ENCODE data around the gene ARSJ.
A peak's percentile ranks its signal among the peaks of the same experiment; 100 is the strongest.

ARSJ gene

DNA sequence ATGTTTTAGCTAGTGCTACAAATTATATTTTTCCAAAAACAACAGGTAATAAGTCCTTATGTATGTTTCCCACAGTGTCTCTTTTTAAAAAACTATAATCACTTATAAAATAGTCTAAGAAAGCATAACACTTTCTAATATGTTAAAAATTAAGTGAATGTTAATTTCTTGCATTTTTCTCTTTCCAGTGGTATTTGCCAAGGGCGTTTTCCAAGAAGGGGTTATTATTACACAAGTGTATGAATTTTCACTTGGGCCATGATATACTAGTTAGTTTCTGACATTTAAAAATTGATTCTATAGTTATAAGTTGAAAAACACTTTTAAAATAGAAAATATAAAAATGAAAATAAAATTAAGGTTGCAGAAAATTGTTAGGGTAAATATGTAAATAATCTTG, 74.6 kb downstream of the ARSJ start:
- Histone ChIP-seq H3K4me1 (ENCODE audit: control extremely low read depth in 1 of 4, control insufficient read depth in 4 of 4, insufficient read depth in 4 of 4, low read length in 3 of 4) (peaks cover under 1 to 10% (median 4%) of the 10 kb centered on the region in 4 experiments), H3K27ac (ENCODE audit: insufficient read depth in 1 of 2, low read depth in 1 of 2, low read length in 2 of 2, poor library complexity in 1 of 2, severe bottlenecking in 2 of 2) (no peak overlapping the region), H3K9me3 (ENCODE audit: control extremely low read depth in 1 of 5, control insufficient read depth in 4 of 5, insufficient read depth in 2 of 5, low read depth in 1 of 5, low read length in 4 of 5) (no peaks in the 10 kb centered on the region), H3K4me3 (ENCODE audit: control insufficient read depth in 1 of 7, extremely low read depth in 1 of 7, insufficient read depth in 4 of 7, low read depth in 2 of 7, low read length in 6 of 7) (no peak overlapping the region), H3K36me3 (ENCODE audit: control insufficient read depth in 4 of 4, insufficient read depth in 4 of 4, low read length in 3 of 4) (no peaks in the 10 kb centered on the region), H3K27me3 (replicated peaks in 2 of 5; ENCODE audit: control insufficient read depth in 4 of 5, insufficient read depth in 5 of 5, low read length in 4 of 5) (no peaks in the 10 kb centered on the region)
- ChIA-PET CTCF (interaction anchor here (1.2 kb wide), 1 partner anchor 366 kb away, joined by 3 read pairs; no protein-coding TSS in a partner anchor), POLR2A (no interaction called here)
- DNase-seq = no peak
- no CpG with 5 or more reads among the region's 1 CpG for WGBS (ENCODE audit: insufficient coverage)

DNA sequence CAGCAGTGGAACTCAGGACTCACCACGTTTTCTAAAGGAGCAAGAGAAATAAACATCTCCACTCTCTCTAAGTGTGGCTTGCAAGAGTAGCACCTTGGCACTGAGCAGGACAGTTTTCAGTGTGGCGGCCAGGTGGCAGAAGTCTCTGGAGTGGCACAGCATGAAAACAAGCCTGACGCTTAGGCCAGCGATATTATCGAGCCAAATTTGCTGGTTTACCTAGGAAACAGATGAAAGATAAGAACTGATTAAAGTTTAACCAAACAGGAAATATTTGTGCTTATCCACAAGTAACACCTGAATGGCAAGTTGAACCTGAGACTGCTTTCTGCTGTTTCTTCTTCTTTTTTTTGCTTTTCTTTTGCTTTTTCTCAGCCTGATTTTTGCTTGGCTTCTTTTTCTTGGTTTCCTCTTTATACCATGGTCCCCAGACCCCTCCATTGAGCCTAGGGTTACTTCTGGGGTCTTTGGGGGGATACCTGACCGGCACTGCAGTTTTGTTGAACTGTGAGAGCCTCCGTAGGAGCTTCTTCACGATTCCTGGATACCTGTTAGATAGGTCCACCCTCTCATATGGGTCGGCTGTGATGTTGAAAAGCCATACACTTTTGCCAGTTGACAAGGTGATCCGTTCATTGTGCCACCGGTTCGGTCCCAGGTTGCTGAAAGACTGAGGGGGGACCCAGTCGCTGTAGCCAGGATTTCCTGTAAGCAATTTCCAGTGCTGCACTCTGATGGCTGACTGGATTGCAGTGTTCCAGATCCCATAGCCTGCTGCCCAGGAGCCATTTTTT, 77.3 kb downstream of the ARSJ start:
- ChIA-PET POLR2A (no interaction called here), CTCF (no interaction called here)
- H3K4me1 ChIP-seq (ENCODE audit: control extremely low read depth in 1 of 4, control insufficient read depth in 4 of 4, insufficient read depth in 4 of 4, low read length in 3 of 4) = peaks cover 5 to 10% (median 7%) of the 10 kb centered on the region in 4 experiments
- H3K27ac ChIP-seq (ENCODE audit: insufficient read depth in 1 of 2, low read depth in 1 of 2, low read length in 2 of 2, poor library complexity in 1 of 2, severe bottlenecking in 2 of 2) = no peak overlapping the region
- DNase-seq = peak; percentile 64 to 85 (median 73)
- WGBS (ENCODE audit: insufficient coverage) = 63% methylated on average over 12 of the region's 13 CpGs
- H3K4me3 ChIP-seq (ENCODE audit: control insufficient read depth in 1 of 7, extremely low read depth in 1 of 7, insufficient read depth in 4 of 7, low read depth in 2 of 7, low read length in 6 of 7) = no peak overlapping the region
- H3K27me3 ChIP-seq (replicated peaks in 2 of 5; ENCODE audit: control insufficient read depth in 4 of 5, insufficient read depth in 5 of 5, low read length in 4 of 5) = no peaks in the 10 kb centered on the region
- H3K9me3 ChIP-seq (ENCODE audit: control extremely low read depth in 1 of 5, control insufficient read depth in 4 of 5, insufficient read depth in 2 of 5, low read depth in 1 of 5, low read length in 4 of 5) = no peaks in the 10 kb centered on the region
- no peaks in the 10 kb centered on the region for H3K36me3 ChIP-seq (ENCODE audit: control insufficient read depth in 4 of 4, insufficient read depth in 4 of 4, low read length in 3 of 4)

DNA sequence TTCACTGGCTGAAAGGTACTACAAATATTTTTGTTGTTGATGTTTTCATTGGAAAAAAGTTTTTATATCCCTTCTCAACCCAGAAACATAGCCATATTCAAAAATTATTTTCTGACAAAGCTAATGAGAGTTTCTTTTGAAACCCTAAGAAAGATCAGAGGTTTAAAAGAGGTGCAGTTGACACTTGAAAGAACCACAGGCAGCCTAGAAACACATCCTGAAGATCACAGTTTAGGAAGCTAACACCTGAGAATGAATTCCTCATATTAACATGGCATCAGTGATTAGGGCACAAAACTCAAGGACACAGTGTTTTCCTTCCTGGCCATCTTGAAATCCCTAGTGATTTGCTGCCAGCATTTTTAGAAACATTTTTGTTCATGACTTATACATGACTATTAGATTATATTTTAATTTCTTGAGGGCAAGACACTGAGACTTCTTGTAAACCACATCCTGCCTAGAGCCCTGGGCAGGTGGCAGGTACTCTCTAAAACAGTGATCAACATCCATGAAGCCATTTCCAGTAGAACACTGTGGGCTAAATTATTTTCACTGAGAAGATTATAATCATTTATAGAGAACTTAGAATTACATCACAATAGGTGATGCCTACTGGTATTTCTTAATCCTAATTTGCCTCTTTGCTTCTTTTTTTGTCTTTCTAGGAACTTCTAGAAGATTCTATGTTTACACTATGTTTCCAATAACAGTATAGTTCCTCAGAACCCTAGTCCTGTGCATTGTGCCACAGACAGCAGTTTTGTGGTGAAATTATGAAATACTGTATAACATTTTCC, 80.0 kb downstream of the ARSJ start:
- Histone ChIP-seq H3K36me3 (ENCODE audit: control insufficient read depth in 4 of 4, insufficient read depth in 4 of 4, low read length in 3 of 4) (no peaks in the 10 kb centered on the region), H3K4me1 (ENCODE audit: control extremely low read depth in 1 of 4, control insufficient read depth in 4 of 4, insufficient read depth in 4 of 4, low read length in 3 of 4) (peaks cover 5 to 8% (median 7%) of the 10 kb centered on the region in 4 experiments), H3K27me3 (replicated peaks in 2 of 5; ENCODE audit: control insufficient read depth in 4 of 5, insufficient read depth in 5 of 5, low read length in 4 of 5) (no peaks in the 10 kb centered on the region), H3K9me3 (ENCODE audit: control extremely low read depth in 1 of 5, control insufficient read depth in 4 of 5, insufficient read depth in 2 of 5, low read depth in 1 of 5, low read length in 4 of 5) (no peaks in the 10 kb centered on the region), H3K4me3 (ENCODE audit: control insufficient read depth in 1 of 7, extremely low read depth in 1 of 7, insufficient read depth in 4 of 7, low read depth in 2 of 7, low read length in 6 of 7) (no peak overlapping the region), H3K27ac (ENCODE audit: insufficient read depth in 1 of 2, low read depth in 1 of 2, low read length in 2 of 2, poor library complexity in 1 of 2, severe bottlenecking in 2 of 2) (no peak overlapping the region)
- peak in 2 of 3 donors; percentile 5 to 20 for DNase-seq
- POLR2A ChIA-PET = no interaction called here
- CTCF ChIA-PET = interaction anchor here (0.7 to 1.1 kb wide), 2 partner anchors 116 to 179 kb away, joined by 3 to 5 read pairs; no protein-coding TSS in a partner anchor

DNA sequence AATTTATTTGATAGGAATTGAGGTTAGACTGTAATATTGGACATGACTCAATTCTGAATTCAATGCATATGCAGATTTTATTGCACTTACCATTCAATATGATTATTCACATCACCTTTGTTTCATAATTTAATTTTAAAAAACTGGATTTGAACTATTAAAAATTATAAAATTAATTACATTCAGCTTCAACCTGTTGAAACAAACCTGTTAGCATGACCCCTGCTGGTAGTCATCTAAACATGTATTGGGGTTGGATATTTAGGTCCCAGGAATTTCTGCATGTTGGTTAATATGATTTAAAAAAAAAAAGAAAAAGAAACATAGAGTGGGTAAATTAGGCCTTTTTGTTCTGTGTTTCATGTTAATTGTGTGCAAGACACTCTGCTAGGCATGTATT, 85.9 kb downstream of the ARSJ start:
- POLR2A ChIA-PET = no interaction called here
- H3K9me3 ChIP-seq (ENCODE audit: control extremely low read depth in 1 of 5, control insufficient read depth in 4 of 5, insufficient read depth in 2 of 5, low read depth in 1 of 5, low read length in 4 of 5) = peaks cover 0 to 2% (median 0%) of the 10 kb centered on the region in 5 experiments
- no peaks in the 10 kb centered on the region for H3K4me1 ChIP-seq (ENCODE audit: control extremely low read depth in 1 of 4, control insufficient read depth in 4 of 4, insufficient read depth in 4 of 4, low read length in 3 of 4)
- H3K27me3 ChIP-seq (replicated peaks in 2 of 5; ENCODE audit: control insufficient read depth in 4 of 5, insufficient read depth in 5 of 5, low read length in 4 of 5) = peaks cover 0 to 2% (median 0%) of the 10 kb centered on the region in 5 experiments
- H3K36me3 ChIP-seq (ENCODE audit: control insufficient read depth in 4 of 4, insufficient read depth in 4 of 4, low read length in 3 of 4) = no peaks in the 10 kb centered on the region
- DNase-seq = peak; percentile 11 to 47 (median 29)
- CTCF ChIA-PET = no interaction called here
- no peak overlapping the region for H3K27ac ChIP-seq (ENCODE audit: insufficient read depth in 1 of 2, low read depth in 1 of 2, low read length in 2 of 2, poor library complexity in 1 of 2, severe bottlenecking in 2 of 2)
- no peak overlapping the region for H3K4me3 ChIP-seq (ENCODE audit: control insufficient read depth in 1 of 7, extremely low read depth in 1 of 7, insufficient read depth in 4 of 7, low read depth in 2 of 7, low read length in 6 of 7)

DNA sequence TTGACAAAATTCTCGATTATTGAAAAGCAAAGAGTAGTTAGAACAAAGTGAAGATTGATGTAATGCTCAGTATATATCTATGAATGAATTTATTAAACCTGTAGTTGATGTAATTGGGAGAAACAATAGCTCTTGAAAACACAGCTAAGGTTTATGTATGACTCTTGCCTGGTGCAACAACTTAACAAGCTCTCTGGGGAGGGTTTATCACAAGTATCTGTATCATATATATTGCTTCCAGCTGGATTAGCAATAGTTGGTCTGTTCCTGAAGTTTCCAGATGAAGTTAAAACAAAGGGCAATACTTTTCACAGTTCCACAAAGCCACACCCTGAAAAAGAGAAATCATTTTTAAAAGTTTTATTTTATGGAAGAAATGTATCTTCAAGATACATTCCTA, 91.4 kb downstream of the ARSJ start:
- H3K36me3 ChIP-seq (ENCODE audit: control insufficient read depth in 4 of 4, insufficient read depth in 4 of 4, low read length in 3 of 4) = no peaks in the 10 kb centered on the region
- CTCF ChIA-PET = no interaction called here
- no peak for DNase-seq
- H3K27ac ChIP-seq (ENCODE audit: insufficient read depth in 1 of 2, low read depth in 1 of 2, low read length in 2 of 2, poor library complexity in 1 of 2, severe bottlenecking in 2 of 2) = no peak overlapping the region
- WGBS (ENCODE audit: insufficient coverage) = no CpG with 5 or more reads among the region's 1 CpG
- no peak overlapping the region for H3K4me3 ChIP-seq (ENCODE audit: control insufficient read depth in 1 of 7, extremely low read depth in 1 of 7, insufficient read depth in 4 of 7, low read depth in 2 of 7, low read length in 6 of 7)
- H3K27me3 ChIP-seq (replicated peaks in 2 of 5; ENCODE audit: control insufficient read depth in 4 of 5, insufficient read depth in 5 of 5, low read length in 4 of 5) = peaks cover 0 to 2% (median 0%) of the 10 kb centered on the region in 5 experiments
- H3K9me3 ChIP-seq (ENCODE audit: control extremely low read depth in 1 of 5, control insufficient read depth in 4 of 5, insufficient read depth in 2 of 5, low read depth in 1 of 5, low read length in 4 of 5) = peaks cover 0 to 2% (median 0%) of the 10 kb centered on the region in 5 experiments
- POLR2A ChIA-PET = no interaction called here
- no peaks in the 10 kb centered on the region for H3K4me1 ChIP-seq (ENCODE audit: control extremely low read depth in 1 of 4, control insufficient read depth in 4 of 4, insufficient read depth in 4 of 4, low read length in 3 of 4)

DNA sequence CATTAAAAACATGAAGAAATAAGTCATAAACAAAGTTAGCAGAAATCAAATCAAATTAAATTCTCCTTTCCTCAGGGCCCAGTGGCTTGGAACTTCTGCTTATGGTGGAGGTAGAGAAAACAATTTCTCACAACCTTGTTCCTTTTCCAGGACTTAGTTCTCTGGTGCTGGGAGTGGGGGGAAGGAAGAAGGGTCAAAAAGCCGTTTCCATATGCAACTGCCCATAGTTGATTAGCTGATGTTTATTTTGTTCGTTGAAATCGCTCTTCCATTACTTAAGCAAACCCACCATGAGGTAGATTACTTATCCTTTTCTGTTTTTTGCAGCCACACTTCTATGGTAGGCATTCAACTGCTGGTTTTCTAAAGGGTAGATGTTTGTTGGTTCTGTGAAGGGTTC, 94.2 kb downstream of the ARSJ start:
- no CpG with 5 or more reads among the region's 3 CpGs for WGBS (ENCODE audit: insufficient coverage)
- peaks cover 0 to 2% (median 0%) of the 10 kb centered on the region in 5 experiments for H3K9me3 ChIP-seq (ENCODE audit: control extremely low read depth in 1 of 5, control insufficient read depth in 4 of 5, insufficient read depth in 2 of 5, low read depth in 1 of 5, low read length in 4 of 5)
- no peaks in the 10 kb centered on the region for H3K4me1 ChIP-seq (ENCODE audit: control extremely low read depth in 1 of 4, control insufficient read depth in 4 of 4, insufficient read depth in 4 of 4, low read length in 3 of 4)
- CTCF ChIA-PET = no interaction called here
- POLR2A ChIA-PET = no interaction called here
- H3K4me3 ChIP-seq (ENCODE audit: control insufficient read depth in 1 of 7, extremely low read depth in 1 of 7, insufficient read depth in 4 of 7, low read depth in 2 of 7, low read length in 6 of 7) = no peak overlapping the region
- no peak overlapping the region for H3K27ac ChIP-seq (ENCODE audit: insufficient read depth in 1 of 2, low read depth in 1 of 2, low read length in 2 of 2, poor library complexity in 1 of 2, severe bottlenecking in 2 of 2)
- no peaks in the 10 kb centered on the region for H3K36me3 ChIP-seq (ENCODE audit: control insufficient read depth in 4 of 4, insufficient read depth in 4 of 4, low read length in 3 of 4)
- no peak for DNase-seq
- H3K27me3 ChIP-seq (replicated peaks in 2 of 5; ENCODE audit: control insufficient read depth in 4 of 5, insufficient read depth in 5 of 5, low read length in 4 of 5) = peaks cover 0 to 2% (median 0%) of the 10 kb centered on the region in 5 experiments

DNA sequence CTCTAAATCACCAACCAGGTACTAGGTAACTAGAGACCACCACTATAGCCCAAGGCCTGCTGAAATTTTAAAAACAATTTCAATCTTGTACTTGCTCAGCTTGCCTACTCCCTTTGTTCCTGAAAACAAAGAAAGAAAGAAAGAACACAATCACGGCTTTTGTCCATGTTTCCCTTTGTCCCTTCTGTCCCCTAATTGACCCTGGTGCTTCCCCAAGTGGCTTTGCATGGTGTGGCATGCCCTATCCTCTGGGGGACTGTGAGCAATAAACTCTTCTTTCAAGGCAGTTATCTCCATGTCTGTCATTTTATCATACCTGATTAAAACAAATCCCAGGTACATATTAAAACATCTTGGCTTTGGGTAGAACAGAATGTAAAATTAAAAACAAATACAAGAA, 94.8 kb downstream of the ARSJ start:
- ChIA-PET CTCF (no interaction called here), POLR2A (no interaction called here)
- H3K9me3 ChIP-seq (ENCODE audit: control extremely low read depth in 1 of 5, control insufficient read depth in 4 of 5, insufficient read depth in 2 of 5, low read depth in 1 of 5, low read length in 4 of 5) = peaks cover 0 to under 1% (median 0%) of the 10 kb centered on the region in 5 experiments
- no peak overlapping the region for H3K27ac ChIP-seq (ENCODE audit: insufficient read depth in 1 of 2, low read depth in 1 of 2, low read length in 2 of 2, poor library complexity in 1 of 2, severe bottlenecking in 2 of 2)
- no peak for DNase-seq
- no peaks in the 10 kb centered on the region for H3K27me3 ChIP-seq (replicated peaks in 2 of 5; ENCODE audit: control insufficient read depth in 4 of 5, insufficient read depth in 5 of 5, low read length in 4 of 5)
- H3K4me3 ChIP-seq (ENCODE audit: control insufficient read depth in 1 of 7, extremely low read depth in 1 of 7, insufficient read depth in 4 of 7, low read depth in 2 of 7, low read length in 6 of 7) = no peak overlapping the region
- H3K4me1 ChIP-seq (ENCODE audit: control extremely low read depth in 1 of 4, control insufficient read depth in 4 of 4, insufficient read depth in 4 of 4, low read length in 3 of 4) = no peaks in the 10 kb centered on the region
- H3K36me3 ChIP-seq (ENCODE audit: control insufficient read depth in 4 of 4, insufficient read depth in 4 of 4, low read length in 3 of 4) = no peaks in the 10 kb centered on the region
- WGBS (ENCODE audit: insufficient coverage) = 100% methylated on average over 1 of the region's 1 CpG
